ENCODE data around the gene MBNL1. TPM values are rescaled to one million over a fixed set of nuclear protein-coding genes. Genes with fewer than 3 reads are reported as not detected.
"Not testable (repeated sequence)": the region's sequence is repeated elsewhere in the genome, so short reads cannot be mapped to it uniquely, and the experiment has no call there.

MBNL1 gene
- total and polyA plus RNA-seq, 4 donors: 17.1 to 110 (median 62.3) TPM

GRCh38 chr3:152434142-152434541, 165.4 kb downstream of the MBNL1 start (continued):
- TF ChIP-seq CTCF (IDR thresholded peaks at IDR 0.05; ENCODE audit: low read depth, low read length, missing input control) (no peak), FOXA1 (IDR thresholded peaks at IDR 0.05) (no peak)

GRCh38 chr3:152435210-152435609, 166.5 kb downstream of the MBNL1 start:
- H3K27ac ChIP-seq (ENCODE audit: low read depth in 1 of 2, low read length in 2 of 2); H3K27me3 ChIP-seq (ENCODE audit: control insufficient read depth in 4 of 4, insufficient read depth in 4 of 4, low read length in 3 of 4); DNase-seq (ENCODE audit: low spot score); H3K4me1 ChIP-seq (ENCODE audit: control insufficient read depth in 4 of 4, insufficient read depth in 4 of 4, low read length in 3 of 4); H3K9ac ChIP-seq (ENCODE audit: low read depth in 1 of 2, low read length in 2 of 2); H3K4me3 ChIP-seq (ENCODE audit: low read depth in 1 of 3, low read length in 3 of 3); H3K9me3 ChIP-seq (ENCODE audit: control insufficient read depth in 4 of 4, low read length in 3 of 4): not testable (repeated sequence)
- peaks cover 4 to 23% (median 11%) of the 10 kb centered on the region in 4 donors for H3K36me3 ChIP-seq (ENCODE audit: control insufficient read depth in 4 of 4, insufficient read depth in 3 of 4, low read depth in 1 of 4, low read length in 3 of 4)

- H3K9ac ChIP-seq (ENCODE audit: low read depth in 1 of 2, low read length in 2 of 2): no peak overlapping the region
- no peaks in the 10 kb centered on the region for H3K27me3 ChIP-seq (ENCODE audit: control insufficient read depth in 4 of 4, insufficient read depth in 4 of 4, low read length in 3 of 4)
- no peak for DNase-seq (ENCODE audit: low spot score)
- peaks cover 4 to 24% (median 11%) of the 10 kb centered on the region in 4 donors for H3K36me3 ChIP-seq (ENCODE audit: control insufficient read depth in 4 of 4, insufficient read depth in 3 of 4, low read depth in 1 of 4, low read length in 3 of 4)
- no peaks in the 10 kb centered on the region for H3K9me3 ChIP-seq (ENCODE audit: control insufficient read depth in 4 of 4, low read length in 3 of 4)
- TF ChIP-seq RAD21 (IDR thresholded peaks at IDR 0.05): no peak
- TF ChIP-seq RXRA (IDR thresholded peaks at IDR 0.05): no peak
- TF ChIP-seq NR2F2 (IDR thresholded peaks at IDR 0.05): no peak
- TF ChIP-seq HNF4A (conservative IDR thresholded peaks at IDR 0.05): no peak
- no peak for TF ChIP-seq JUND (IDR thresholded peaks at IDR 0.05)
- TF ChIP-seq MAX (IDR thresholded peaks at IDR 0.05): no peak
- TF ChIP-seq ZBTB33 (IDR thresholded peaks at IDR 0.05): no peak
- no peak for TF ChIP-seq REST (IDR thresholded peaks at IDR 0.05)
- TF ChIP-seq TAF1 (conservative IDR thresholded peaks at IDR 0.05): no peak
- TF ChIP-seq FOXA2 (IDR thresholded peaks at IDR 0.05): no peak
- TF ChIP-seq EGR1 (IDR thresholded peaks at IDR 0.05; ENCODE audit: low read depth in 2 of 2): no peak
- H3K4me3 ChIP-seq (ENCODE audit: low read depth in 1 of 3, low read length in 3 of 3): no peak overlapping the region
- H3K27ac ChIP-seq (ENCODE audit: low read depth in 1 of 2, low read length in 2 of 2): peak overlapping the region in 1 of 2 donors; percentile 8
- H3K4me1 ChIP-seq (ENCODE audit: control insufficient read depth in 4 of 4, insufficient read depth in 4 of 4, low read length in 3 of 4): peaks cover 0 to 9% (median 1%) of the 10 kb centered on the region in 4 donors
- 72% methylated on average over 7 of the region's 7 CpGs for WGBS
Measured at GRCh38 chr3:152436707-152437590, 168.2 kb downstream of the MBNL1 start.

Measured in liver (tissue), 9 donors.